ENCODE results near the gene TSPAN16. TPM values are rescaled to one million over a fixed set of nuclear protein-coding genes. Genes with fewer than 3 reads are reported as not detected.

The TSPAN16 gene
- total RNA-seq, 4 donors from 2014 or later, result not detected

- peaks cover 0 to 42% (median 14%) of the 10 kb centered on the region in 3 donors for H3K4me1 ChIP-seq
- no peaks in the 10 kb centered on the region for H3K9me3 ChIP-seq
- no peaks in the 10 kb centered on the region for H3K36me3 ChIP-seq
- no peaks in the 10 kb centered on the region for H3K27me3 ChIP-seq
- ATAC-seq, result peak; percentile 24
- H3K27ac ChIP-seq, result peak overlapping the region in 3 of 4 donors; percentile 34 to 67 (median 43)
- H3K4me3 ChIP-seq, result no peak overlapping the region
- 60 to 90% methylated on average over 2 to 8 of the region's 19 CpGs for WGBS, 2 donors (ENCODE audit: low coverage in 1 of 2)
- TF ChIP-seq EP300 (IDR thresholded peaks at IDR 0.05) (no peak), POLR2A (IDR thresholded peaks at IDR 0.05) (no peak), POLR2AphosphoS5 (IDR thresholded peaks at IDR 0.05) (peak; percentile 5), CTCF (IDR thresholded peaks at IDR 0.05) (no peak)
These were observed 31.3 kb upstream of the TSPAN16 start for GRCh38 chr19:11264452-11265176.

- Histone ChIP-seq H3K27ac (peak overlapping the region in 3 of 4 donors; percentile 34 to 67 (median 43)), H3K36me3 (no peaks in the 10 kb centered on the region), H3K9me3 (no peaks in the 10 kb centered on the region), H3K4me3 (no peak overlapping the region), H3K4me1 (peaks cover 0 to 45% (median 14%) of the 10 kb centered on the region in 3 donors), H3K27me3 (no peaks in the 10 kb centered on the region)
- ATAC-seq, result no peak
- WGBS, 2 donors (ENCODE audit: low coverage in 1 of 2), result 83% methylated on average over 3 of the region's 6 CpGs; no CpG with 5 or more reads in 1 of the 2 donors
- no peak for TF ChIP-seq POLR2A (IDR thresholded peaks at IDR 0.05)
- TF ChIP-seq CTCF (IDR thresholded peaks at IDR 0.05), result no peak
- no peak for TF ChIP-seq POLR2AphosphoS5 (IDR thresholded peaks at IDR 0.05)
- TF ChIP-seq EP300 (IDR thresholded peaks at IDR 0.05), result no peak
These were observed 30.7 kb upstream of the TSPAN16 start for GRCh38 chr19:11265177-11265784.

GRCh38 chr19:11265785-11266236, 30.1 kb upstream of the TSPAN16 start:
- H3K9me3 ChIP-seq, result no peaks in the 10 kb centered on the region
- 85 to 90% methylated on average over 2 to 5 of the region's 11 CpGs for WGBS, 2 donors (ENCODE audit: low coverage in 1 of 2)
- TF ChIP-seq POLR2AphosphoS5 (IDR thresholded peaks at IDR 0.05) (no peak), POLR2A (IDR thresholded peaks at IDR 0.05) (no peak), EP300 (IDR thresholded peaks at IDR 0.05) (no peak), CTCF (IDR thresholded peaks at IDR 0.05) (no peak)
- H3K36me3 ChIP-seq, result no peaks in the 10 kb centered on the region
- no peaks in the 10 kb centered on the region for H3K27me3 ChIP-seq
- H3K4me3 ChIP-seq, result no peak overlapping the region
- H3K4me1 ChIP-seq, result peaks cover 0 to 45% (median 14%) of the 10 kb centered on the region in 3 donors
- ATAC-seq, result no peak
- peak overlapping the region in 1 of 4 donors; percentile 67 for H3K27ac ChIP-seq

GRCh38 chr19:11267316-11268085, 28.5 kb upstream of the TSPAN16 start:
- no peaks in the 10 kb centered on the region for H3K36me3 ChIP-seq
- peaks cover 0 to 35% (median 11%) of the 10 kb centered on the region in 3 donors for H3K4me1 ChIP-seq
- H3K27me3 ChIP-seq, result no peaks in the 10 kb centered on the region
- no peak overlapping the region for H3K4me3 ChIP-seq
- TF ChIP-seq EP300 (IDR thresholded peaks at IDR 0.05) (no peak), CTCF (IDR thresholded peaks at IDR 0.05) (no peak), POLR2AphosphoS5 (IDR thresholded peaks at IDR 0.05) (no peak), POLR2A (IDR thresholded peaks at IDR 0.05) (no peak)
- 94 to 96% methylated on average over 3 of the region's 10 CpGs for WGBS, 2 donors (ENCODE audit: low coverage in 1 of 2)
- peak overlapping the region in 3 of 4 donors; percentile 37 to 75 (median 69) for H3K27ac ChIP-seq
- no peaks in the 10 kb centered on the region for H3K9me3 ChIP-seq
- no peak for ATAC-seq

Measured in gastroesophageal sphincter (tissue), 4 donors.